Effector memory CD8-positive, alpha-beta T cell (primary cell): ENCODE measurements around the gene CMKLR1.

Experiments used
- ATAC-seq: fragments of 150-1000 bp; cut with Tn5 transposase; replicated peaks from 2 replicates; pipeline ENCODE4 v1.10.0; 2021; ENCODE audit warnings: mild to moderate bottlenecking, moderate library complexity
- DNase-seq, 3 experiments: peaks; one replicate each; pipeline ENCODE4 v3.0.0; 2021
- H3K27ac Mint-ChIP-seq, 2 donors: one replicate each; pipeline ENCODE4 v1.8.0; 2022; ENCODE audit warnings: mild to moderate bottlenecking in 2 of 2, mixed read lengths in 2 of 2, moderate library complexity in 2 of 2
- H3K27me3 Mint-ChIP-seq, 2 donors: one replicate each; pipeline ENCODE4 v1.8.0; 2022; ENCODE audit warnings: mixed read lengths in 2 of 2
- H3K36me3 Mint-ChIP-seq: one replicate; pipeline ENCODE4 v1.8.0; 2022; ENCODE audit warnings: mild to moderate bottlenecking, moderate library complexity, mixed read lengths; ENCODE audit not compliant: insufficient read depth
- H3K4me1 Mint-ChIP-seq, 2 donors: one replicate each; pipeline ENCODE4 v1.8.0; 2022; ENCODE audit warnings: low read depth in 2 of 2, mixed read lengths in 2 of 2
- H3K4me3 Mint-ChIP-seq, 2 donors: one replicate each; pipeline ENCODE4 v1.8.0; 2022; ENCODE audit warnings: mild to moderate bottlenecking in 2 of 2, mixed read lengths in 2 of 2, moderate library complexity in 2 of 2
- H3K9me3 Mint-ChIP-seq, 2 donors: one replicate each; pipeline ENCODE4 v1.8.0; 2022; ENCODE audit warnings: mixed read lengths in 2 of 2
- total RNA-seq, 9 experiments: gene quantifications; one replicate each; lab custom pipeline; 2026; lab: John Stamatoyannopoulos, UW

CMKLR1 gene
- total RNA-seq, result 0.06 to 27.6 (median 0.17) reads per million in 9 experiments

GRCh38 chr12:108338915-108339657, at the start of gene CMKLR1:
Gene CMKLR1, minus strand, starts transcription at chr12:108339311. Its CDS starts 45,720 bp downstream, at chr12:108293591.
- H3K4me3 Mint-ChIP-seq, result peak within 1 kb of the TSS; percentile 71 to 86
- H3K4me1 Mint-ChIP-seq, result peaks cover 20 to 23% of the 10 kb centered on the region in 2 donors
- H3K36me3 Mint-ChIP-seq, result peaks cover under 1% of the 10 kb centered on the region
- no peak for DNase-seq
- peaks cover 6 to 56% of the 10 kb centered on the region in 2 donors for H3K27me3 Mint-ChIP-seq
- no peaks in the 10 kb centered on the region for H3K9me3 Mint-ChIP-seq
- peak; percentile 32 for ATAC-seq
- peak within 1 kb of the TSS; percentile 65 to 93 for H3K27ac Mint-ChIP-seq

GRCh38 chr12:108387771-108388170, 48.7 kb upstream of the CMKLR1 start:
- H3K36me3 Mint-ChIP-seq, result no peaks in the 10 kb centered on the region
- no peak overlapping the region for H3K4me3 Mint-ChIP-seq
- H3K27me3 Mint-ChIP-seq, result peaks cover 6 to 10% of the 10 kb centered on the region in 2 donors
- ATAC-seq (no peak), DNase-seq (no peak)
- no peak overlapping the region for H3K27ac Mint-ChIP-seq
- H3K9me3 Mint-ChIP-seq, result peaks cover 3 to 6% of the 10 kb centered on the region in 2 donors
- H3K4me1 Mint-ChIP-seq, result no peaks in the 10 kb centered on the region

GRCh38 chr12:108386709-108387360, 47.7 kb upstream of the CMKLR1 start:
- Mint-ChIP-seq H3K27ac (no peak overlapping the region), H3K9me3 (peaks cover 3 to 6% of the 10 kb centered on the region in 2 donors), H3K36me3 (no peaks in the 10 kb centered on the region), H3K27me3 (peaks cover 5 to 10% of the 10 kb centered on the region in 2 donors), H3K4me3 (no peak overlapping the region), H3K4me1 (no peaks in the 10 kb centered on the region)
- no peak for DNase-seq
- ATAC-seq, result no peak

- peaks cover 0 to 13% of the 10 kb centered on the region in 2 donors for H3K27me3 Mint-ChIP-seq
- H3K36me3 Mint-ChIP-seq, result no peaks in the 10 kb centered on the region
- H3K4me3 Mint-ChIP-seq, result no peak overlapping the region
- H3K4me1 Mint-ChIP-seq, result no peaks in the 10 kb centered on the region
- ATAC-seq (no peak), DNase-seq (no peak)
- peaks cover 0 to 5% of the 10 kb centered on the region in 2 donors for H3K9me3 Mint-ChIP-seq
- H3K27ac Mint-ChIP-seq, result no peak overlapping the region
These were observed 43.3 kb upstream of the CMKLR1 start for GRCh38 chr12:108382437-108382801.

- Mint-ChIP-seq H3K4me1 (no peaks in the 10 kb centered on the region), H3K27me3 (peaks cover 0 to 18% of the 10 kb centered on the region in 2 donors), H3K27ac (no peak overlapping the region), H3K36me3 (no peaks in the 10 kb centered on the region), H3K9me3 (peaks cover 0 to 5% of the 10 kb centered on the region in 2 donors), H3K4me3 (no peak overlapping the region)
- ATAC-seq, result no peak
- DNase-seq, result no peak
These were observed 42.8 kb upstream of the CMKLR1 start for GRCh38 chr12:108381787-108382436.

- Mint-ChIP-seq H3K9me3 (peaks cover 0 to 4% of the 10 kb centered on the region in 2 donors), H3K36me3 (no peaks in the 10 kb centered on the region), H3K27me3 (peaks cover 0 to 8% of the 10 kb centered on the region in 2 donors), H3K4me3 (no peak overlapping the region), H3K4me1 (no peaks in the 10 kb centered on the region), H3K27ac (no peak overlapping the region)
- no peak for ATAC-seq
- DNase-seq, result no peak
These were observed 41.3 kb upstream of the CMKLR1 start for GRCh38 chr12:108380382-108380781.

- ATAC-seq, result no peak
- no peak for DNase-seq
- Mint-ChIP-seq H3K4me1 (no peaks in the 10 kb centered on the region), H3K27ac (no peak overlapping the region), H3K27me3 (peaks cover 0 to 8% of the 10 kb centered on the region in 2 donors), H3K9me3 (peaks cover 0 to 2% of the 10 kb centered on the region in 2 donors), H3K36me3 (no peaks in the 10 kb centered on the region), H3K4me3 (no peak overlapping the region)
These were observed 40.7 kb upstream of the CMKLR1 start for GRCh38 chr12:108379823-108380222.

GRCh38 chr12:108378926-108379325, 39.8 kb upstream of the CMKLR1 start:
- no peak overlapping the region for H3K4me3 Mint-ChIP-seq

GRCh38 chr12:108377260-108377659, 38.1 kb upstream of the CMKLR1 start:
- DNase-seq, result no peak
- Mint-ChIP-seq H3K4me1 (no peaks in the 10 kb centered on the region), H3K9me3 (peaks cover 7 to 9% of the 10 kb centered on the region in 2 donors), H3K4me3 (no peak overlapping the region), H3K27me3 (peaks cover 0 to 15% of the 10 kb centered on the region in 2 donors), H3K36me3 (no peaks in the 10 kb centered on the region), H3K27ac (no peak overlapping the region)
- ATAC-seq, result no peak

More at GRCh38 chr12:108378926-108379325, 39.8 kb upstream of the CMKLR1 start:
- DNase-seq (no peak), ATAC-seq (no peak)
- Mint-ChIP-seq H3K27me3 (peaks cover 0 to 8% of the 10 kb centered on the region in 2 donors), H3K36me3 (no peaks in the 10 kb centered on the region), H3K27ac (no peak overlapping the region), H3K9me3 (peaks cover 0 to 2% of the 10 kb centered on the region in 2 donors), H3K4me1 (no peaks in the 10 kb centered on the region)

- H3K36me3 Mint-ChIP-seq, result no peaks in the 10 kb centered on the region
- H3K4me3 Mint-ChIP-seq, result no peak overlapping the region
- no peaks in the 10 kb centered on the region for H3K4me1 Mint-ChIP-seq
- peaks cover 0 to 26% of the 10 kb centered on the region in 2 donors for H3K27me3 Mint-ChIP-seq
- peaks cover 8 to 9% of the 10 kb centered on the region in 2 donors for H3K9me3 Mint-ChIP-seq
- DNase-seq, result no peak
- no peak for ATAC-seq
- H3K27ac Mint-ChIP-seq, result no peak overlapping the region
These were observed 37.0 kb upstream of the CMKLR1 start for GRCh38 chr12:108375986-108376663.

- H3K27me3 Mint-ChIP-seq, result peaks cover 0 to 32% of the 10 kb centered on the region in 2 donors
- H3K9me3 Mint-ChIP-seq, result peaks cover 8 to 9% of the 10 kb centered on the region in 2 donors
- H3K27ac Mint-ChIP-seq, result no peak overlapping the region
- DNase-seq (no peak), ATAC-seq (no peak)
- H3K4me3 Mint-ChIP-seq, result no peak overlapping the region
- H3K4me1 Mint-ChIP-seq, result no peaks in the 10 kb centered on the region
- no peaks in the 10 kb centered on the region for H3K36me3 Mint-ChIP-seq
These were observed 35.6 kb upstream of the CMKLR1 start for GRCh38 chr12:108374596-108375320.

GRCh38 chr12:108373111-108373510, 34.0 kb upstream of the CMKLR1 start:
- no peaks in the 10 kb centered on the region for H3K36me3 Mint-ChIP-seq
- H3K27ac Mint-ChIP-seq, result no peak overlapping the region
- H3K4me1 Mint-ChIP-seq, result no peaks in the 10 kb centered on the region
- H3K27me3 Mint-ChIP-seq, result peaks cover 0 to 32% of the 10 kb centered on the region in 2 donors
- ATAC-seq (no peak), DNase-seq (no peak)
- H3K4me3 Mint-ChIP-seq, result no peak overlapping the region
- H3K9me3 Mint-ChIP-seq, result peaks cover 8 to 9% of the 10 kb centered on the region in 2 donors
